HG02798 (cell line): ENCODE results near the gene OR8J3.
"Not testable (repeated sequence)": the region's sequence is repeated elsewhere in the genome, so short reads cannot be mapped to it uniquely, and the experiment has no call there.

Experiments used
- ATAC-seq: cut with Tn5 transposase; IDR thresholded peaks from one replicate; pipeline ENCODE4 v1.9.1; 2021; ENCODE audit warnings: mild to moderate bottlenecking; ENCODE audit not compliant: unreplicated experiment, poor library complexity

OR8J3 gene, protein sequence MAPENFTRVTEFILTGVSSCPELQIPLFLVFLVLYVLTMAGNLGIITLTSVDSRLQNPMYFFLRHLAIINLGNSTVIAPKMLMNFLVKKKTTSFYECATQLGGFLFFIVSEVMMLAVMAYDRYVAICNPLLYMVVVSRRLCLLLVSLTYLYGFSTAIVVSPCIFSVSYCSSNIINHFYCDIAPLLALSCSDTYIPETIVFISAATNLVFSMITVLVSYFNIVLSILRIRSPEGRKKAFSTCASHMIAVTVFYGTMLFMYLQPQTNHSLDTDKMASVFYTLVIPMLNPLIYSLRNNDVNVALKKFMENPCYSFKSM

GRCh38 chr11:56140151-56140661, at the start of gene OR8J3:
OR8J3 (minus strand) TSS chr11:56140201; CDS start chr11:56137718, 2,483 bp downstream.
- ATAC-seq, result no peak

DNA sequence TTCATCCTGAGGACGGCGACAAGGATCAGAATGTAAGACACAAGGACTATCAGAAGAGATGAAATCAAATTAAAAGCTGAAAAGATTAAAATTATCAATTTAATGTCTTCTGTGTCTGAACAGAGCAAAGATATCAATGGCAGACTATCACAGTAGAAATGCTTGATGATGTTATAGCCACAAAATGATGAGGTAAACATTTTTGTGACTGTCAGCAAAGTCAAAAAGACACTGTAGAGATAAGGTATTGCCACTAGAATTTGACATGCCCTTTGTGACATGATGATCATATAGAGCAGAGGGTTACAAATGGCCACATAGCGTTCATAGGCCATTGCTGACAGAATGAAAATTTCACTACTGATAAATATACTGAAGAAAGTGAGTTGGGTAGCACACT, 48.6 kb upstream of the OR8J3 start:
- ATAC-seq, result no peak

GRCh38 chr11:56183459-56183858, 43.5 kb upstream of the OR8J3 start:
- ATAC-seq, result no peak

DNA sequence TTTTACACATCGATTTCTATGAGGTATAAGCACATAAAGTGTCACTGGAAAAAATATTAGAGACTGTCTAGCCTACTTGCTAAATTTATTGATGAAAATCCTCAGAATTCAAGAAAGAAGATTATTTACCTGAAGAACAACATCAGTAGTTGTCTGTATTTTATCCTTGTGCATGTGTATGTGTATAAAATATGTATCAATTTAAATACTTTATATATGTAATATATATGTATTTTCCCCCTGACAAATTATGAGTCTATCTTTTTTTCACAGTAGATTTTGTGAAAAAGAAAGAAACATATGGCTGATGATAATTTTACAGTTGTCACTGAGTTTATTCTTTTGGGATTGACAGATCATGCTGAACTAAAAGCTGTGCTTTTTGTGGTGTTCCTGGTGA, 36.3 kb upstream of the OR8J3 start, which contains the start of gene OR5J2:
Gene OR5J2 (plus strand): TSS at position 301 of the 400 bp plus-strand sequence. CDS start 0 bp downstream, at position 301.
- ATAC-seq, result no peak

- no peak for ATAC-seq
These were observed 32.3 kb upstream of the OR8J3 start for GRCh38 chr11:56172256-56172830.

- no peak for ATAC-seq
These were observed 23.8 kb upstream of the OR8J3 start for GRCh38 chr11:56163804-56164203.

- no peak for ATAC-seq
These were observed 20.2 kb upstream of the OR8J3 start, which contains the start of gene OR8K5 for GRCh38 chr11:56160217-56160616. OR8K5 (minus strand) TSS chr11:56160317; CDS start chr11:56160317, 0 bp downstream.

DNA sequence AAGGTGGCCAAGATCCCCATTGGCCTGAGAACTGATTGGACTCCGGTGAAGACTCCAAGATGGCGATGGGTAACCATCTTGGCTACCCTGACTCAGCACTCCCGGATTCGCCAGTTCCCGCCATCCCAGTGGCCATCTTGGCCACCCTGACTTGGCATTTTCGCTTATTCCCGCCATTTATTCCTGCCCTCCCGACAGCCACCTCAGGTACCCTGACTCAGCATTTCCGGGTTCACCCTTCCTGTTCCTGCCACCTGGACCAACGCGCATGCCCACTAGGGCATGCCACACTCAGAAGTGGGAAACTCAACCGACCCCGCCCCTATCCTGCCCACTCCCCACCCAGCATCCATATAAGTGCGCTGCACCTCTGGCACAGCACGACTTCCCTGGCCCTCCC, 12.3 kb upstream of the OR8J3 start:
- no peak for ATAC-seq

DNA sequence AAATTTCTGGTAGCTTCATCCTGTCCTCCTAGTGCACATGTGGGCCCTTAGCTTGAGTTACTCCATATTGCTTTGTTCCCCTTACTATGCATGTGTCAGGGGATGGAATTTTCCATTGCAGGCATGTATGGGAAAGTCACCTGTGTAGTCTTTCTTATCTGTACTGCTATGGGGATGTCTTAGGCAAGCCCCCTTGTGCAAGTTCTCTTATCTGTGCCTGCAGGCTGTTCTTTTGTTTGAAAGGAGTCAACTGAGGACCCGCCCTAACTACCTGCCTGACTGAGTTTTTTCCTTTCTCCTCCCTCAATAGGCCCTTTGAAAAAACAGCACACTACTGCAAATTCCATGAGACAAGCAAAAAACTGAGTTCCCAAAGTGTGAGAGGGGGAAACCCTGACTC, 11.4 kb upstream of the OR8J3 start:
- ATAC-seq, result no peak

DNA sequence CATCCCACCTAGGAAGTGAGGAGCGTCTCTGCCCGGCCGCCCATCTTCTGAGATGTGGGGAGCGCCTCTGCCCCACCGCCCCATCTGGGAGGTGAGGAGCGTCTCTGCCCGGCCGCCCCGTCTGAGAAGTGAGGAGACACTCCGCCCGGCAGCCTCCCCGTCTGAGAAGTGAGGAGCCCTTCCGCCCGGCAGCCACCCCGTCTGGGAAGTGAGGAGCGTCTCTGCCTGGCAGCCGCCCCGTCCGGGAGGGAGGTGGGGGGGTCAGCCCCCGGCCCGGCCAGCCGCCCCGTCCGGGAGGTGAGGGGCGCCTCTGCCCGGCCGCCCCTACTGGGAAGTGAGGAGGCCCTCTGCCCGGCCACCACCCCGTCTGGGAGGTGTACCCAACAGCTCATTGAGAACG, 3.7 kb upstream of the OR8J3 start:
- ATAC-seq, result not testable (repeated sequence)

GRCh38 chr11:56122073-56122472, 17.9 kb downstream of the OR8J3 start, which contains the start of gene OR8H3:
OR8H3 (plus strand) TSS chr11:56122373; CDS start chr11:56122373, 0 bp downstream.
- no peak for ATAC-seq

DNA sequence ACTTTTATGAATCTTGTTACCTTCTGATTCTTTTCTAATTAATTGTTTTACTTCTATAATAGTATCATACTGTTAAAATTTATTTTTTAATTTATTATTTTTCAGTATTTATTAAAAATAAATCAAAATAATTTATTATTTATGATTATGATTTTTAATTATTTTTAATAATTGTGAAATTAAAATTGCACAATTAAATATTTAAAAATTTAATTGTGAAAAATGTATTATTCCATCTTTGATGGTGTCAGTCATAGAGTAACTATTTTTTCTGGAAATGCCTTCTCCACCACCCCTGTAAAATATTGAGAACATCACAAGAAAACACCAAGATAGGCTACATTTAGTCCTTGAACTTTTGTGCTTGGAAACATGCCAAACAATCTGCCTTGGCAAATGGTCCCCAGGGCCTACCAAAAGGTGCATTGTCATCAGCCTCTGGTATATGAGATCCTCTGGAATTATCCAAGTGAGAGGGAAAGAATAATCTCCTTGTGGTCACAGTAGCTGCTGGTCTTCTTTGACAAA, 36.7 kb downstream of the OR8J3 start, which contains the start of gene OR8H2:
Gene OR8H2 (plus strand): TSS at position 478 of the 528 bp plus-strand sequence. CDS start 1,356 bp downstream, outside the sequence.
- no peak for ATAC-seq

- no peak for ATAC-seq
These were observed 47.0 kb downstream of the OR8J3 start, which contains the start of gene OR8I2 for GRCh38 chr11:56093008-56093407. OR8I2 (plus strand) TSS chr11:56093308; CDS start chr11:56093308, 0 bp downstream.

DNA sequence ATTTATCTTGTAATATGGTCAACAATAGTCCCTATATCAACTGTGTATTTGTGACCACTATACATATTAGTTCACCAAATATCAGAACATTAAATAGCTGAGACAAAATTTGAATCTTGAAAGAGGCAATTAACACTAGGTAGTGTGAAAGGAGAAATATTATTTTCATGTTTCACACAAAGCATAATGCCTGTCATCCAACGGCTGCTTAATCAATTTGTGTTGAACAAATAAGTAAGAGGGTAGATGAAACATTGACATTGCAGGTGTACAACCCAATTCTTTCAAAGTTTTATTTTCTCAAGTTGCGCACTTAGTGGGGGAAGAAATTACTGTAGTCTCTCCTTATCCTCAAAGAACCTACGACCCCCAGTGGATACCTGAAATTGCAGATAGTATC, 50.3 kb downstream of the OR8J3 start:
- no peak for ATAC-seq
